ENCODE measurements around the gene NOXA1.
A peak's percentile ranks its signal among the peaks of the same experiment; 100 is the strongest.

Gene NOXA1

GRCh38 chr9:137404961-137405567 lies 18.1 kb upstream of the NOXA1 start:
- TF ChIP-seq CTCF (IDR thresholded peaks at IDR 0.05; ENCODE audit: low read depth, low read length) = no peak
- H3K4me3 ChIP-seq (ENCODE audit: low read depth, low read length) = no peak overlapping the region

GRCh38 chr9:137405677-137406081 lies 17.5 kb upstream of the NOXA1 start:
- H3K4me3 ChIP-seq (ENCODE audit: low read depth, low read length) = no peak overlapping the region
- TF ChIP-seq CTCF (IDR thresholded peaks at IDR 0.05; ENCODE audit: low read depth, low read length) = no peak

DNA sequence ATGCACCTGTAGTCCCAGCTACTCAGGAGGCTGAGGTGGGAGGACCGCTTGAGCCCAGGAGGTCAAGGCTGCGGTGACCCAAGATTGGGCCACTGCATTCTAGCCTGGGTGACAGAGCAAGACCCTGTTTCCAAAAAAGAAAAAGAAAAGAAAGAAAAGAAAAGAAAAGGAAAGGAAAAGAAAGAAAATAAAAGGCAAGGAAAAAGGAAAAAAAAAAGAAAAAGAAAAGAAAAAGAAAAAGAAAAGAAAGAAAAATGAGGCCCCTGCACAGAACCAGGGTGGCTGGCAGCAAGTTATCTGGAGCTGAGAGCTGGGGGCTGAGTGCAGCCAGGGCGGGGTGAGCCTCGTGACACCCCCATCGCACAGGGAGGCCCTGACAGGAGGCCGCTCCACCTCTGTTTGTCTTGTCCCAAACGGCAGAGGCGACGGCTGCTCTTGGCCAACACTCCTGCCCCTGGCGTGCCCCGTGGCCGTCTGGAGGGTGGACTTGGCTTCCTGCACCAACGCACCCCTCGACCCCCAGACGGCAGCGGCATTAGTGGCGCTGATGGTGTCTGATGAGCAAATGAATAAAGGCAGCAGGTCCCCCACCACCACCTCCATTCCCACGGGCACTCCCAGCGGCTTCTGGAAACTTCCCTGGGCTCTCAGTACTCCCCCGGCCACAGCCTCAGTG lies 17.0 kb upstream of the NOXA1 start:
- H3K4me3 ChIP-seq (ENCODE audit: low read depth, low read length) = no peak overlapping the region
- no peak for TF ChIP-seq CTCF (IDR thresholded peaks at IDR 0.05; ENCODE audit: low read depth, low read length)

DNA sequence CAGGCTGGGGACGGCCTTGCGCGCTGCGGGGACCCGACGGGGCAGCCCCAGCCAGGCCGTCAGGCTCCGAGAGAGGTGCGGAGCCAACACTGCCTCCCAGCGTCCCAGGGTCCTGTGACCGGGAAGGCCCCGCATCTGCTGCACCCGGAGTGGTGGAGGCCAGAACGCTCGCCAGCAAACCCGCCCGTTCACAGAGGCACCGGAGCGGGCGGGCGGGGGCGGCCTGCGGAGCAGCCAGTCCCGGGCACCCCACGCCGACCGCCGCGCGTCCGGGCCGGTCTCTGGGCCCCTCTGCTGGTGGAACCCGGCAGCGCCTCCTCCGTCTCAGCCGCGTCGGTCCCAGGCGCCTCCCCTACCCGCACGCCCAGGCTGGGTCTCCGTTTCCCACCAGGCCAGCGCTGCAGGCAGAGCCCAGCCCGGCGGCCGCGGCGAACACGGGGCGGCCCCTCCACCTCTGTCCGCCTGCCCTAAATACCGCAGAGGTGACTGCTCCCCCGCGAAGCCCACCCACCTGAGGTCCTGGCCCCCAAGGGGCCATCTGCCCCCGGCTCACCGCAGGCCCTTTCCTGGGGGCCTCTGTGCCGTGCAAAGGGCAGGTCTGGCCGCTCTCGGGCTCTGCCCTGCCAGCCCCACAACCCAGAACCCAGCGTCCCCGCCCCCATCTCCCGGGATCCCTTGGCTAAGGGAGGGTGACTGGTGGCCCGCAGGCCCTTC lies 16.2 kb upstream of the NOXA1 start:
- H3K4me3 ChIP-seq (ENCODE audit: low read depth, low read length) = peak overlapping the region; percentile 38
- peak; percentile 53 for TF ChIP-seq CTCF (IDR thresholded peaks at IDR 0.05; ENCODE audit: low read depth, low read length)

- H3K4me3 ChIP-seq (ENCODE audit: low read depth, low read length) = no peak overlapping the region
- TF ChIP-seq CTCF (IDR thresholded peaks at IDR 0.05; ENCODE audit: low read depth, low read length) = no peak
These were observed 15.4 kb upstream of the NOXA1 start for GRCh38 chr9:137407590-137408300.

GRCh38 chr9:137408651-137409405 lies 14.4 kb upstream of the NOXA1 start:
- no peak for TF ChIP-seq CTCF (IDR thresholded peaks at IDR 0.05; ENCODE audit: low read depth, low read length)
- no peak overlapping the region for H3K4me3 ChIP-seq (ENCODE audit: low read depth, low read length)
